Cortex of kidney (tissue), 1 donor: ENCODE results near the gene VASN.

ENCODE experiments used
- DNase-seq: peaks from one replicate; lab custom pipeline; 2025; lab: John Stamatoyannopoulos, UW

Gene VASN

DNA sequence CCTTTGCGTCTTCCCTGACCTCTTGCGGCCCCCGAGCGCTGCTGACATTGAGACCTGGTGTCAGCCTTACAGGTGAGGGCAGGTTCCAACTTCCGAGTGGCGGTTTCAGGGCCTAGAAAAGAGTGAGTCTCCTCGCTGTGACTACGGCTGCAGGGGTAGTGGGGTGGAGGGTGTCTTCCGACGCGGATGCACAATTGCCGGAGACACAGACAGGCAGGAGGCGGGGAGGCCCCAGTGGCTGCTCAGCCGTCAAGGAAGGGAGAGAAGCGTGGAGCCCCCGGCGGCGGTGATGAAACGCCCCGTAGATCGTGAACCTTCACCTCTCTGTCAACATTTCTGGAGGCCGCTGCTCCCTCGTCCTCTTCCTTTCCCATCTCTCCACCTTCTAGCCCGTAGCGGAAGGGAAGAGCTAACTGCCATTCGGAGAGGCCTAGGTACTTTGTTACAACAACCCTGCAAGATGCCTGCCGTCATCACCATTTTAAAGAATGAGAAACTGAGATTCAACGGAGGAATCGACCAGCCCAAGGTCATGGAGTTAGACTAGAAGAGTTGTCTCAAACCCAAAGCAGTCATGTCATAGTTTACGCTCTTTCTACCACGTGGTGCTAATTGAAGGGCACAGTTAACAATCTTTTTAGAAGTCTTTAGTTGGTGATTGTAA lies 54.5 kb downstream of the VASN start:
- DNase-seq: no peak

DNA sequence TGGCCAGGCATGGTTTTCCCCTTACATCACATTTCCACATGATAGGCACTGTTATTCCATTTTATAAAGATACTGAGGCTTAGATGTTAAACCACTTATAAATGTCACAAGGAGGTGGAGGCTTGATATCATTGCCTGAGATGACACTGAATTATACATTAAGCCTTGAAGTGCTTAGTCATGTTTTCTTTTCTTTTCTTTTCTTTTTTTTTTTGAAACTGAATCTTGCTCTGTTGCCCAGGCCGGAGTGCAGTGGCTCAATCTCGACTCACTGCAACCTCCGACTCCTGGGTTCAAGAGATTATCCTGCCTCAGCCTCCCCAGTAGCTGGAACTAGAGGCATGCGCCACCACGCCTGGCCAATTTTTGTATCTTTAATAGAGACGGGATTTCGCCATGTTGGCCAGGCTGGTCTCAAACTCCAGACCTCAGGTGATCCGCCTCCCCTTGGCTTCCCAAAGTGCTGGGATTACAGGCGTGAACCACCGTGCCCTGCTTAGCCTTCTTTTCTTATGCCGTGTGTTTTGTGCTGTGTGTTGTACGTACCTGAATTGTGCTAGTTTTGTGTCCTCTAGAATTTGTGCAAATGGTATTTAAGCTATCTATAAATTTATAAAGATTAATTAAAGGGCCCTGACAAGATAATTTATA lies 55.2 kb downstream of the VASN start:
- no peak for DNase-seq

GRCh38 chr16:4428500-4428899 lies 56.9 kb downstream of the VASN start:
- DNase-seq: no peak

DNA sequence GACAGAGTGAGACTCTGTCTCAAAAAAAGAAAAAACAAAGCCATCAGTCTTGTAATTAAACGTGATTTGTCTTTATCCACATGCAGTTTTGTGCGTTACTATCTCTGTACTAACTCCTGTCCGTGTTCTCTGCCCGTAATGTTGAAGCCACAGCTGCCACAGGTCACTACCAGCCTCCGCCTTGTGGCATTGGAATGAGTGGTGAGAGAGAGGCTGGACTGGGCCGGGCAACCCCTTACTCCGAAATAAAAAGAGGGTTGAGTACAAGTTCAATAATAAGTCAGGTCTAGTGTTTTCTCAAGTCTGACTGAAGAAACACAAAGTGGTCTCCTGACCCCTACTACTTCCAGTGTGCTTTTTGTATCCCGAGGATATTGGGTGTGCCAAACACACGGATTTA lies 59.4 kb downstream of the VASN start:
- DNase-seq: no peak
